ENCODE measurements around the gene HNRNPL.

GRCh38 chr19:38838208-38838985 is 11.4 kb downstream of the HNRNPL start:
- TF ChIP-seq YY1 (IDR thresholded peaks at IDR 0.05; ENCODE audit: low read depth, low read length) (no peak), CTCF (IDR thresholded peaks at IDR 0.05 in 2 of 3, conservative IDR thresholded peaks at IDR 0.05 in 1 of 3; ENCODE audit: control insufficient read depth in 2 of 3, extremely low read depth in 1 of 3, insufficient read depth in 1 of 3, low read depth in 3 of 3, low read length in 3 of 3) (no peak)
